CD8-positive, alpha-beta memory T cell (primary cell): ENCODE results near the gene TOPORS. TPM values are rescaled to one million over a fixed set of nuclear protein-coding genes. Genes with fewer than 3 reads are reported as not detected.

Source experiments
- CTCF ChIA-PET: fragments of 350-600 bp; sonication (Branson Sonifier 250); formaldehyde crosslinking; loops from one replicate; lab custom pipeline; 2021; ENCODE audit warnings: antibody characterized with exemption; lab: Charles Lee
- POLR2A ChIA-PET: fragments of 350-600 bp; sonication (Branson Sonifier 250); formaldehyde crosslinking; loops from one replicate; lab custom pipeline; 2021; ENCODE audit warnings: antibody characterized with exemption; lab: Charles Lee
- DNase-seq, 5 donors: peaks; one replicate each; pipeline versions ENCODE4 v3.0.0 to v3.0.0-alpha.2; 2020 to 2022; ENCODE audit warnings: mixed read lengths in 1 of 5
- H3K27ac ChIP-seq: one replicate; pipeline ENCODE4 v1.7.0; 2013; ENCODE audit warnings: low read depth, mild to moderate bottlenecking, low read length, moderate library complexity
- H3K27me3 ChIP-seq: 2 replicates; pipeline ENCODE4 v1.7.0; 2013; ENCODE audit warnings: low read length, mild to moderate bottlenecking; ENCODE audit not compliant: insufficient read depth, poor library complexity, severe bottlenecking
- H3K36me3 ChIP-seq: 2 replicates; pipeline ENCODE4 v1.7.0; 2013; ENCODE audit warnings: mild to moderate bottlenecking, low read length, moderate library complexity; ENCODE audit not compliant: insufficient read depth
- H3K4me1 ChIP-seq: 2 replicates; pipeline ENCODE4 v1.7.0; 2013; ENCODE audit warnings: mild to moderate bottlenecking, low read length, moderate library complexity; ENCODE audit not compliant: insufficient read depth
- H3K4me3 ChIP-seq: 2 replicates; pipeline ENCODE4 v1.7.0; 2013; ENCODE audit warnings: mild to moderate bottlenecking, low read length
- H3K9me3 ChIP-seq: 2 replicates; pipeline ENCODE4 v1.7.0; 2013; ENCODE audit warnings: mild to moderate bottlenecking, low read length
- H3K27ac Mint-ChIP-seq, 8 donors: one replicate each; pipeline ENCODE4 v1.8.0; 2020 to 2021; ENCODE audit warnings: mixed read lengths in 8 of 8, mild to moderate bottlenecking in 6 of 8, inconsistent platforms in 3 of 8, moderate library complexity in 3 of 8
- H3K27me3 Mint-ChIP-seq, 2 donors: one replicate each; pipeline ENCODE4 v1.8.0; 2020 to 2021; ENCODE audit warnings: mixed read lengths in 2 of 2, mild to moderate bottlenecking in 1 of 2, moderate library complexity in 1 of 2
- H3K36me3 Mint-ChIP-seq, 3 donors: one replicate each; pipeline ENCODE4 v1.8.0; 2020 to 2021; ENCODE audit warnings: mixed read lengths in 3 of 3, inconsistent platforms in 1 of 3, mild to moderate bottlenecking in 1 of 3
- H3K4me1 Mint-ChIP-seq, 3 donors: one replicate each; pipeline ENCODE4 v1.8.0; 2020 to 2021; ENCODE audit warnings: mixed read lengths in 3 of 3, inconsistent platforms in 1 of 3, mild to moderate bottlenecking in 1 of 3
- H3K4me3 Mint-ChIP-seq, 7 donors: one replicate each; pipeline ENCODE4 v1.8.0; 2020 to 2021; ENCODE audit warnings: mixed read lengths in 7 of 7, mild to moderate bottlenecking in 6 of 7, moderate library complexity in 4 of 7, inconsistent platforms in 2 of 7
- H3K9me3 Mint-ChIP-seq, 5 donors: one replicate each; pipeline ENCODE4 v1.8.0; 2020 to 2022; ENCODE audit warnings: mixed read lengths in 5 of 5, mild to moderate bottlenecking in 3 of 5, moderate library complexity in 2 of 5, inconsistent platforms in 1 of 5
- polyA plus RNA-seq: library from polyadenylated mRNA; unstranded; fragments of 300-500 nt; fragmentation: Illumina TruSeq; gene quantifications from one replicate; pipeline ENCODE4 v1.2.3, GENCODE V29; 2021
- total RNA-seq, 2 experiments: library from RNA; stranded (reverse); gene quantifications; one replicate each; pipeline ENCODE4 v1.2.3, GENCODE V29; 2021

TOPORS gene
- total and polyA plus RNA-seq, 3 experiments from 2014 or later: 18.7 to 26.1 (median 20.4) TPM

DNA sequence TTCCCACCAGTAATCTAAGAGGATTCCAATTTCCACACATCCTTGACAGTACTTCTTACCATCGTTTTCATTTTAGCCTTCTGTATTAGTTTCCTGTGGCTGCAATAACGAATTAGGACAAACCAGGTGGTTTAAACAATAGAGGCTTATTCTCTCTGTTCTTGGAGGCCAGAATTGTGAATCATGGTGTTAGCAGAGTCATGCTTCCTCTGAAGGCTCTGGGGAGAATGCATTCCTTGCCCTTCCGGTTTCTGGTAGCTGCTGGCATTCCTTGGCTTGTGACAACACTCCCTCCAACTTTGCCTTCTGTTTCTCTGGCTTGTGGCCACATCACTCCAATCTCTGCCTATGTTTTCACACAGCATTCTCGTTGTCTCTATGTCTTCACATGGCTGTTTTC, 49.9 kb downstream of the TOPORS start:
- POLR2A ChIA-PET: no interaction called here

DNA sequence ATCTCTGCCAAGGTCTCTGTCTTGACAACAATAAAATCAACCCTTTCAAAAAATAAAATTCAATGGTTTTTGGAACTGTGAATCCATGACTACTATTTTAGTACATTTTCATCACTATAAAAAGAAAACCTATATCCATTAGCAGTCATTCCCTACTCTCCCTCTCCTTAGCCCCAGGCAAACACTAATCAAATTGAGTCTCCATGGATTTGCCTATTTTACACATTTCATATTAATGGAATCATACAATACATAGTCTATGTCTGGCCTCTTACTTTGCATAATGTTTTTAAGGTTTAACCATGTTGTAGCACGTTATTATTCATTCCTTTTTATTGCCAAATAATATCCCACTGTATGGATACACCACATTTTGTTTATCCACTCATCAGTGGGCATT, 50.5 kb downstream of the TOPORS start:
- peak overlapping the region in 2 of 8 donors; percentile 10 to 23 for H3K27ac Mint-ChIP-seq
- CTCF ChIA-PET: no interaction called here

More for the DNA sequence above, 49.9 kb downstream of the TOPORS start:
- peak overlapping the region in 3 of 8 donors; percentile 48 to 67 (median 48) for H3K27ac Mint-ChIP-seq
- H3K9me3 ChIP-seq: no peaks in the 10 kb centered on the region
- H3K27me3 ChIP-seq: no peaks in the 10 kb centered on the region
- H3K36me3 Mint-ChIP-seq: peaks cover 0 to 55% (median 15%) of the 10 kb centered on the region in 3 donors
- H3K27ac ChIP-seq: no peak overlapping the region
- H3K4me1 Mint-ChIP-seq: peaks cover 12 to 34% (median 21%) of the 10 kb centered on the region in 3 donors
- H3K4me1 ChIP-seq: no peaks in the 10 kb centered on the region
- CTCF ChIA-PET: interaction anchor here (0.9 to 1.4 kb wide), 2 partner anchors 17 to 24 kb away, joined by 3 read pairs; partner anchors contain the start of gene RIGI
- peak overlapping the region in 1 of 7 donors; percentile 7 for H3K4me3 Mint-ChIP-seq
- H3K9me3 Mint-ChIP-seq: no peaks in the 10 kb centered on the region
- no peak overlapping the region for H3K4me3 ChIP-seq
- H3K36me3 ChIP-seq: no peaks in the 10 kb centered on the region
- no peaks in the 10 kb centered on the region for H3K27me3 Mint-ChIP-seq
- no peak for DNase-seq

DNA sequence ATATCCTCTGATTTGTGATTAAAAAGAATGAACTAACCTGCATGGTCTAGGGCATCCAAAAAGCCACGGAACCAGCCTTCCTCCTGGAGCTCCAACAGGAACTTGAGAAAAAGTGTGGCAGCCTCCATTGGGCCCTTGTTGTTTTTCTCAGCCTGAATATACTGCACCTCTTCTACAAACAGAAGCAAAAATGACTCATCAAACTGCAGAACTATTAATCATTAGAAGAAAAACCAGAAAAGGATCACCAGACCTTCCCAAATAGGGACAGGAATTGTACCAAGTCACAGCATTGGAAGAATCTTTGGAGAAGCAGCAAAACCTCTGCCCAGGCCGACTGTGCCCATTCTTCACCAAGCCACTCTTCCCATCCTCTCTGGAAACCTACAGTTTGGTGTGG, 51.6 kb downstream of the TOPORS start:
- H3K36me3 ChIP-seq: no peaks in the 10 kb centered on the region
- no peak overlapping the region for H3K27ac ChIP-seq
- POLR2A ChIA-PET: no interaction called here
- CTCF ChIA-PET: no interaction called here
- Mint-ChIP-seq H3K36me3 (peaks cover 0 to 66% (median 24%) of the 10 kb centered on the region in 3 donors), H3K4me1 (peaks cover 12 to 27% (median 16%) of the 10 kb centered on the region in 3 donors), H3K4me3 (no peak overlapping the region), H3K27ac (peak overlapping the region in 1 of 8 donors; percentile 71), H3K27me3 (no peaks in the 10 kb centered on the region), H3K9me3 (no peaks in the 10 kb centered on the region)
- no peaks in the 10 kb centered on the region for H3K4me1 ChIP-seq
- no peaks in the 10 kb centered on the region for H3K9me3 ChIP-seq
- H3K4me3 ChIP-seq: no peak overlapping the region
- H3K27me3 ChIP-seq: no peaks in the 10 kb centered on the region
- no peak for DNase-seq

More for the DNA sequence above, 50.5 kb downstream of the TOPORS start:
- Mint-ChIP-seq H3K4me1 (peaks cover 12 to 34% (median 21%) of the 10 kb centered on the region in 3 donors), H3K4me3 (no peak overlapping the region), H3K36me3 (peaks cover 0 to 58% (median 15%) of the 10 kb centered on the region in 3 donors), H3K9me3 (no peaks in the 10 kb centered on the region), H3K27me3 (no peaks in the 10 kb centered on the region)
- Histone ChIP-seq H3K27me3 (no peaks in the 10 kb centered on the region), H3K4me1 (no peaks in the 10 kb centered on the region), H3K4me3 (no peak overlapping the region), H3K9me3 (no peaks in the 10 kb centered on the region), H3K27ac (no peak overlapping the region), H3K36me3 (no peaks in the 10 kb centered on the region)
- DNase-seq: no peak
- POLR2A ChIA-PET: no interaction called here

DNA sequence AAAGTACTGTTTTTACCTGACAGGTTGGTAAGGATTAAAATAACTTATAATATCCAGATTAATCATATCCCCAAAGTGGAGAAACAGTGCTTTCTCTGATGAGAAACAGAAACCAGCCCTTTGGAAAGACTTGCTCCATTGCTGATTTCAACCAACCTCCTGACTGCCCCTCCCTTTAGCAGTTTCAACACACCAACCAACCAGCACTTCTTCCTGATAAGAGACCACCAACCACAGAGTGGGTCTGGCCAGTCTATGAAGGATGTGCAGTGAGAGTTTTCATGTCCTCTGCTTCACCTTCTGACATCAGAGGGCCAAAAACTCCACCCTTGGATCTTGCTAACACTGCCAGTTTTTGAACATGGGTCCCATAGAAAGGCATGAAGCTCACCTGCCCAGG, 54.5 kb downstream of the TOPORS start:
- no peak for DNase-seq
- Mint-ChIP-seq H3K27me3 (no peaks in the 10 kb centered on the region), H3K9me3 (no peaks in the 10 kb centered on the region), H3K4me1 (peaks cover 12 to 15% (median 14%) of the 10 kb centered on the region in 3 donors), H3K36me3 (peaks cover 0 to 71% (median 26%) of the 10 kb centered on the region in 3 donors), H3K27ac (peak overlapping the region in 2 of 8 donors; percentile 66 to 88), H3K4me3 (no peak overlapping the region)
- no peaks in the 10 kb centered on the region for H3K4me1 ChIP-seq
- ChIA-PET POLR2A (interaction anchor here (0.5 kb wide), 1 partner anchor 101 kb away, joined by 3 read pairs; no protein-coding TSS in a partner anchor), CTCF (interaction anchor here (1.2 kb wide), 1 partner anchor 10 kb away, joined by 3 read pairs; no protein-coding TSS in a partner anchor)
- no peaks in the 10 kb centered on the region for H3K9me3 ChIP-seq
- H3K36me3 ChIP-seq: peaks cover 6% of the 10 kb centered on the region
- H3K27ac ChIP-seq: no peak overlapping the region
- H3K4me3 ChIP-seq: no peak overlapping the region
- no peaks in the 10 kb centered on the region for H3K27me3 ChIP-seq

DNA sequence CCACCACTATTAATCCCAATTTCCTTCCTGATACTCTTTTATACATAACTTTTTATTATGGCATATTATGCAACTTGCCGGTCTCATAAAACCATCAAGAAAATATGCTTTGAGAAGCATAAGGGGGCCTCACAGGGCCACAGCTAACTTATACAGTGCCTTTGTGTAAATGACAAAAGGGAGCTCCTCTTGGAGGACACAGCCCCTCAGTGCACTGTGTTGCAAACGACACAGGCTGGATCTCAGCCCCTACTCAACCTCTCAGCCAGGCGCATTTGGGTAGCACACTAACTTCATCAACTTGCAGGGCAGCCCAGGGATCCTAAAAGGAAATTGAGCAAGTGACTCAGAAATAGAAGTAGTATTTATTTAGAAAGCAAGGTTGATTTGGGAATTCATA, 61.8 kb downstream of the TOPORS start:
- H3K4me3 ChIP-seq: no peak overlapping the region
- peaks cover 43% of the 10 kb centered on the region for H3K36me3 ChIP-seq
- Mint-ChIP-seq H3K36me3 (peaks cover 12 to 77% (median 26%) of the 10 kb centered on the region in 3 donors), H3K27me3 (no peaks in the 10 kb centered on the region), H3K4me3 (no peak overlapping the region), H3K27ac (peak overlapping the region in 3 of 8 donors; percentile 58 to 68 (median 64)), H3K9me3 (no peaks in the 10 kb centered on the region), H3K4me1 (peaks cover 0 to 1% (median 0%) of the 10 kb centered on the region in 3 donors)
- no peaks in the 10 kb centered on the region for H3K27me3 ChIP-seq
- DNase-seq: no peak
- ChIA-PET POLR2A (no interaction called here), CTCF (no interaction called here)
- no peaks in the 10 kb centered on the region for H3K4me1 ChIP-seq
- H3K9me3 ChIP-seq: no peaks in the 10 kb centered on the region
- no peak overlapping the region for H3K27ac ChIP-seq

Other genes starting within 250 kb of the TOPORS start
- 10 to 100 TPM; 13.5 to 13.6 TPM for gene ACO1, start 167.9 kb downstream of the TOPORS start, total RNA-seq
- 11.0 TPM for gene ACO1, start 167.9 kb downstream of the TOPORS start, polyA plus RNA-seq
- gene RIGI, start 26.4 kb downstream of the TOPORS start, total RNA-seq: 1 to 10 TPM; 5.9 to 6.5 TPM
- gene RIGI, start 26.4 kb downstream of the TOPORS start, polyA plus RNA-seq: 20.0 TPM
- 10 to 100 TPM; 16.3 to 18.1 TPM for gene SMIM27, start 259 bp downstream of the TOPORS start, total RNA-seq
- 99.8 TPM for gene SMIM27, start 259 bp downstream of the TOPORS start, polyA plus RNA-seq
- 10 to 100 TPM; 52.3 to 65.6 TPM for gene NDUFB6, start 20.6 kb upstream of the TOPORS start, total RNA-seq
- gene NDUFB6, start 20.6 kb upstream of the TOPORS start, polyA plus RNA-seq: 68.4 TPM
- gene TAF1L, start 83.1 kb upstream of the TOPORS start, total RNA-seq: not detected
- gene TAF1L, start 83.1 kb upstream of the TOPORS start, polyA plus RNA-seq: not detected
- gene TMEM215, start 231.0 kb upstream of the TOPORS start, total RNA-seq: not detected
- gene TMEM215, start 231.0 kb upstream of the TOPORS start, polyA plus RNA-seq: not detected